Epithelial cell of esophagus (primary cell): ENCODE data around the gene ENTPD1.
"Not testable (repeated sequence)": the region's sequence is repeated elsewhere in the genome, so short reads cannot be mapped to it uniquely, and the experiment has no call there.

Experiments used
- DNase-seq: peaks from one replicate; pipeline ENCODE4 v3.0.0; 2010; ENCODE audit warnings: low read depth
- H3K4me3 ChIP-seq: 2 replicates; pipeline ENCODE4 v1.5.1; 2011; ENCODE audit warnings: mild to moderate bottlenecking, low read length, control low read depth
- CTCF ChIP-seq: IDR thresholded peaks from 2 replicates; pipeline ENCODE4 v1.5.1; 2011; ENCODE audit warnings: low read depth, mild to moderate bottlenecking, low read length, control low read depth, inconsistent platforms; ENCODE audit not compliant: insufficient read depth; ENCODE audit errors: missing control alignments

ENTPD1 gene

GRCh38 chr10:95877881-95878280 lies 121.9 kb downstream of the ENTPD1 start:
- H3K4me3 ChIP-seq, result no peak overlapping the region
- TF ChIP-seq CTCF, result no peak

GRCh38 chr10:95880704-95881103 lies 124.7 kb downstream of the ENTPD1 start:
- no peak for TF ChIP-seq CTCF
- no peak for DNase-seq
- H3K4me3 ChIP-seq, result no peak overlapping the region

More at GRCh38 chr10:95877881-95878280, 121.9 kb downstream of the ENTPD1 start:
- DNase-seq, result no peak

GRCh38 chr10:95881316-95881715 lies 125.4 kb downstream of the ENTPD1 start:
- no peak for TF ChIP-seq CTCF
- no peak for DNase-seq
- no peak overlapping the region for H3K4me3 ChIP-seq

GRCh38 chr10:95889830-95890229 lies 133.9 kb downstream of the ENTPD1 start:
- H3K4me3 ChIP-seq, result no peak overlapping the region
- TF ChIP-seq CTCF, result no peak
- DNase-seq, result no peak

GRCh38 chr10:95896071-95896850 lies 140.3 kb downstream of the ENTPD1 start:
- TF ChIP-seq CTCF, result no peak
- H3K4me3 ChIP-seq, result no peak overlapping the region
- peak; percentile 23 for DNase-seq

- not testable (repeated sequence) for H3K4me3 ChIP-seq, DNase-seq
These were observed 150.1 kb downstream of the ENTPD1 start for GRCh38 chr10:95905897-95906580.

- peak overlapping the region; percentile 71 for H3K4me3 ChIP-seq
- peak; percentile 27 for TF ChIP-seq CTCF
- DNase-seq, result peak; percentile 60
These were observed 150.9 kb downstream of the ENTPD1 start for GRCh38 chr10:95906677-95907455.
